Body of pancreas (tissue), 4 donors: ENCODE results near the gene IFI16. TPM values are rescaled to one million over a fixed set of nuclear protein-coding genes. Genes with fewer than 3 reads are reported as not detected.

Experiments used
- ATAC-seq: fragments of 150-250 bp; one replicate; pipeline ENCODE4 v1.9.1; 2016
- DNase-seq, 4 donors: peaks; one replicate each; pipeline ENCODE4 v3.0.0-alpha.2; 2019
- H3K27ac ChIP-seq, 4 donors: fragments of 200-600 bp; sonication (generic); 1 replicate in 3 of 4; 2 replicates in 1 of 4; pipeline versions ENCODE4 v1.5.1 to v1.6.1; 2016 to 2019; ENCODE audit warnings: mild to moderate bottlenecking in 1 of 4, mixed read lengths in 1 of 4, moderate library complexity in 1 of 4
- H3K27me3 ChIP-seq, 2 donors: fragments of 200-600 bp; sonication (generic); one replicate each; pipeline ENCODE4 v1.6.0; 2016; ENCODE audit warnings: mild to moderate bottlenecking in 1 of 2
- H3K36me3 ChIP-seq, 2 donors: fragments of 200-600 bp; sonication (generic); replicated peaks in 1 of 2; 2 replicates each; pipeline ENCODE4 v1.5.1; 2016; ENCODE audit warnings: low read depth in 2 of 2; ENCODE audit not compliant: insufficient read depth in 1 of 2
- H3K4me1 ChIP-seq: fragments of 200-600 bp; sonication (generic); one replicate; pipeline ENCODE4 v1.6.0; 2016
- H3K4me3 ChIP-seq, 2 donors: fragments of 200-600 bp; sonication (generic); 1 replicate in 1 of 2; 2 replicates in 1 of 2; pipeline ENCODE4 v1.5.1; 2016 to 2019
- H3K9me3 ChIP-seq, 3 donors: fragments of 200-600 bp; sonication (generic); 1 replicate in 2 of 3; 2 replicates in 1 of 3; pipeline ENCODE4 v1.5.1; 2016
- POLR2A ChIP-seq, 3 donors: fragments of 450-650 bp; IDR thresholded peaks; one replicate each; pipeline ENCODE4 v1.6.1; 2016; ENCODE audit warnings: antibody characterized with exemption in 3 of 3, mild to moderate bottlenecking in 2 of 3
- WGBS, 2 donors: methylation state at CpG; one replicate each; pipeline ENCODE4 v1.1.5; 2017; 5-methylcytosine and 5-hydroxymethylcytosine counted together
- intact Hi-C: fragments of 100-400 bp; cut with DNase I; formaldehyde crosslinking; loops from one replicate; pipeline ENCODE4 v1.15.1; 2023
- total RNA-seq, 2 donors: library from RNA; depleted of rRNA; stranded (reverse); fragments of >200 nt; gene quantifications; one replicate each; pipeline ENCODE4 v1.1.0, GENCODE V29; 2016
- TF ChIP-seq, protein P1 (sequence below), 7 experiments: fragments of 450-650 bp in 4 of 7; fragments of 200-600 bp in 3 of 7; sonication (generic) in 3 of 7; IDR thresholded peaks; one replicate each; pipeline ENCODE4 v1.5.1; 2016 to 2019; ENCODE audit warnings: antibody characterized with exemption in 7 of 7

Gene IFI16
- total RNA-seq, 2 donors from 2014 or later = 10.9 to 11.2 TPM

DNA sequence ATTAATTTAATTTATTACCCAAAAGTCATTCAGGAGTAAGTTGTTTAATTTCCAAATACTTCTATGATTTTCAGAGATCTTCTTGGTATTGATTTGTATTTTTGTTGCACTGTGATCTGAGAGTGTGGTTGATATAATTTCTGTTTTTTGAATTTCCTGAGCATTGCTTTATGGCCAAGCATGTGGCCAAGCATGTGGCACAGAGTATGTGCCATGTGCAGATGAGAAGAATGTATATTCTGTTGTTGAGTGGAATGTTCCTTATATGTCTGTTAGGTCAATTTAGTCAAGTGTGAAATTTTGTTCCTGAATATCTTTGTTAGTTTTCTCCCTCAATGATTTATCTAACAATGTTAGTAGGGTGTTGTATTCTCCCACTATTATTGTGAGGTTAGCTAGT is 25.3 kb upstream of the IFI16 start:
- H3K4me3 ChIP-seq = no peak overlapping the region
- DNase-seq (no peak), ATAC-seq (no peak)
- H3K36me3 ChIP-seq = no peaks in the 10 kb centered on the region
- no peak for TF ChIP-seq POLR2A (IDR thresholded peaks at IDR 0.05)
- TF ChIP-seq, protein P1, sequence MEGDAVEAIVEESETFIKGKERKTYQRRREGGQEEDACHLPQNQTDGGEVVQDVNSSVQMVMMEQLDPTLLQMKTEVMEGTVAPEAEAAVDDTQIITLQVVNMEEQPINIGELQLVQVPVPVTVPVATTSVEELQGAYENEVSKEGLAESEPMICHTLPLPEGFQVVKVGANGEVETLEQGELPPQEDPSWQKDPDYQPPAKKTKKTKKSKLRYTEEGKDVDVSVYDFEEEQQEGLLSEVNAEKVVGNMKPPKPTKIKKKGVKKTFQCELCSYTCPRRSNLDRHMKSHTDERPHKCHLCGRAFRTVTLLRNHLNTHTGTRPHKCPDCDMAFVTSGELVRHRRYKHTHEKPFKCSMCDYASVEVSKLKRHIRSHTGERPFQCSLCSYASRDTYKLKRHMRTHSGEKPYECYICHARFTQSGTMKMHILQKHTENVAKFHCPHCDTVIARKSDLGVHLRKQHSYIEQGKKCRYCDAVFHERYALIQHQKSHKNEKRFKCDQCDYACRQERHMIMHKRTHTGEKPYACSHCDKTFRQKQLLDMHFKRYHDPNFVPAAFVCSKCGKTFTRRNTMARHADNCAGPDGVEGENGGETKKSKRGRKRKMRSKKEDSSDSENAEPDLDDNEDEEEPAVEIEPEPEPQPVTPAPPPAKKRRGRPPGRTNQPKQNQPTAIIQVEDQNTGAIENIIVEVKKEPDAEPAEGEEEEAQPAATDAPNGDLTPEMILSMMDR (IDR thresholded peaks at IDR 0.05) = no peak
- intact Hi-C loops = no loop called here
- no peak overlapping the region for H3K27ac ChIP-seq
- no peaks in the 10 kb centered on the region for H3K4me1 ChIP-seq
- H3K9me3 ChIP-seq = no peaks in the 10 kb centered on the region
- no peaks in the 10 kb centered on the region for H3K27me3 ChIP-seq

DNA sequence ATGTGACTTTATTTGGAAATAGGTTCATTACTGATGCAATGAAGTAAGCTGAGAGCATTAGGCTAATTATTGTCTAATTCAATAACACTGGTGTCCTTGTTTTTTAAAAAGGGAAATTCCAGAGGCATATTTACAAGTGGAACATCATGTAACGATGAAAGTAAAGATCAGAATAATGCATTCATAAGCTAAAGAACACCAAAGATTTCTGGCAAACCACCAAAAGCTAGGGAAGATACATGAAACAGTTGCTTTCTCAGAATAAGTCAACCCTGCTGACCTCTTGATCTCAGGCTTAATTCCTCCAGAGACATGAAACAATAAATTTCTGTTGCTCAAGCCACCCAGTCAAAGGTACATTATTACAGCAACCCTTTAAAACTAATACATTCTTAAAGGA is 20.3 kb upstream of the IFI16 start:
- intact Hi-C loops = no loop called here
- Histone ChIP-seq H3K27me3 (no peaks in the 10 kb centered on the region), H3K36me3 (no peaks in the 10 kb centered on the region), H3K4me3 (no peak overlapping the region), H3K27ac (no peak overlapping the region), H3K9me3 (no peaks in the 10 kb centered on the region), H3K4me1 (no peaks in the 10 kb centered on the region)
- WGBS, 2 donors = 28 to 29% methylated on average over 1 of the region's 1 CpG
- DNase-seq (no peak), ATAC-seq (peak; percentile 35)
- TF ChIP-seq, protein P1 (IDR thresholded peaks at IDR 0.05) = no peak
- TF ChIP-seq POLR2A (IDR thresholded peaks at IDR 0.05) = no peak

DNA sequence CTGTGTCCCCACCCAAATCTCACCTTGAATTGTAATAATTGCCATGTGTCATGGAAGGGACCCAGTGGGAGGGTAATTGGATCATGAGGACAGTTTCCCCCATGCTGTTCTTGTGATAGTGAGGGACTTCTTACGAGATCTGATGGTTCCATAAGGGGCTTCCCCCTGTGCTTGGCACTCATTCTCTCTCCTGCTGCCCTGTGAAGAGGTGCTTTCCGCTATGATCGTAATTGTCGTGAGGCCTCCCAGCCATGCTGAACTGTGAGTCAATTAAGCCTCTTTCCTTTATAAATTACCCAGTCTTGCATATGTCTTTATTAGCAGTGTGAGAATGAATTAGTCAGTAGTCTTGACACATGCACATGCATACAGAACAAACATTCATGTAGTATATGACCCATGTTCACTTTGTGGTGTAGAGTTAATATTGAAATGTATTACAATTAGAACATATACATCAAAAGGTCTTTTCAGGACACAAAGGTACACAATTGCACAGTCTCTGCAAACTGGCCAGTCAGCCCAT is 16.9 kb upstream of the IFI16 start:
- H3K36me3 ChIP-seq = no peaks in the 10 kb centered on the region
- no peaks in the 10 kb centered on the region for H3K4me1 ChIP-seq
- no peaks in the 10 kb centered on the region for H3K9me3 ChIP-seq
- intact Hi-C loops = no loop called here
- H3K27ac ChIP-seq = no peak overlapping the region
- H3K27me3 ChIP-seq = no peaks in the 10 kb centered on the region
- ATAC-seq = no peak
- WGBS, 2 donors = 86 to 98% methylated on average over 4 of the region's 4 CpGs
- no peak for DNase-seq
- H3K4me3 ChIP-seq = no peak overlapping the region
- TF ChIP-seq, protein P1 (IDR thresholded peaks at IDR 0.05) = no peak
- no peak for TF ChIP-seq POLR2A (IDR thresholded peaks at IDR 0.05)

DNA sequence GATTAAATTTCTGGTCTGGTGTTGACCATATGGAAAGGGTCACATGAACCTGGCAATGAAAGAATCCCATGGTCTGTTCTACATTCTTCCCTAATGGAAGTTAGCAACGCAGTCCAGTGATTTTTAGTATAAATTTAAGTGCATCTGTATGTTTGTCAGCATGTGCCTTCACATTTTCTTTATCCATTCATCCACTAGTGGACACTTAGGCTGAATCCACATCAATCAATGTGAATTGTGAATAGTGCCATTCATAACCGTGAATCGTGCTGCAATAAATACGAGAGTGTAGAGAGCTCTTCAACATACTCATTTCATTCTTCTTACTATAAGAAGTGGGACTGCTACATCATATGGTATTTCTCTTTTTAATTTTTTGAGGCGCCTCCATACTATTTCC is 12.7 kb upstream of the IFI16 start:
- no peaks in the 10 kb centered on the region for H3K9me3 ChIP-seq
- DNase-seq = no peak
- TF ChIP-seq POLR2A (IDR thresholded peaks at IDR 0.05) = no peak
- TF ChIP-seq, protein P1 (IDR thresholded peaks at IDR 0.05) = no peak
- intact Hi-C loops = no loop called here
- 51 to 57% methylated on average over 5 of the region's 5 CpGs for WGBS, 2 donors
- no peaks in the 10 kb centered on the region for H3K4me1 ChIP-seq
- no peak overlapping the region for H3K4me3 ChIP-seq
- H3K27me3 ChIP-seq = no peaks in the 10 kb centered on the region
- ATAC-seq = no peak
- no peaks in the 10 kb centered on the region for H3K36me3 ChIP-seq
- no peak overlapping the region for H3K27ac ChIP-seq

DNA sequence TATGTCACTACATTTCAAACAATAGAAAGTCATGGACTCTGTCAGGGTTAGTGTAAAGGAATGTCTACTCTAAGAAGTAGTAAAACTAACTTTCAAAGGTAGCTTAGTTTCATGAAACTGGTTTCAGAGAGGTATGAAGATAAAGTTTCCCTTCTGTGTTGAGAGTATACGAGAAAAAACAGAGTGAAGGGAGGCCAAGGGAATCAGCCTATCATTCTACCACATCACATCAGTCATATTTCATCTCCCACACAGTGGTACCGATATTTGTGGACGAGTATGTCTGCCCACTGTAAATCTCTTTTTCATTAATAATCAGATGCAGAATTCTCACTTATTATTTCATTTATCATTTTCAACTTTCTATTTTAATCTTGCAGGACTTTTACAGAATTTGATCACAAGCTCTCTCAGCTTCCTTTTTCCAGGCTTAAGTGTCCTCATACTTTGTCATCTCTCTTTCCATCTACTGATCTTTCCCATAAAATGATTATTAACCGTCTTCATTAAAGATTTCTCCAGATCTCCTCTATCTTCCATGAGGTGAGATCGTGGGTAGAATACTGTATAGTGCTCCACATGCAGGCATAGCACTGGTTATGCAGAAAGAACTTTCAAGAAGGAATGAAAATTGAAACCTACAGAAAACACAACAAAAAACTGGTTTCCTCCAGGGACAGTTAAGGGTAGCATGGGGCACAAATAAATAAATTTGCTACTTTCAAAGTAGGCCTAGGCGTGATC is 11.5 kb upstream of the IFI16 start:
- no peak for ATAC-seq
- no peak for DNase-seq
- no peaks in the 10 kb centered on the region for H3K4me1 ChIP-seq
- H3K36me3 ChIP-seq = no peaks in the 10 kb centered on the region
- H3K27me3 ChIP-seq = no peaks in the 10 kb centered on the region
- WGBS, 2 donors = 30 to 42% methylated on average over 6 of the region's 6 CpGs
- intact Hi-C loops = no loop called here
- no peak overlapping the region for H3K27ac ChIP-seq
- no peaks in the 10 kb centered on the region for H3K9me3 ChIP-seq
- no peak overlapping the region for H3K4me3 ChIP-seq
- TF ChIP-seq POLR2A (IDR thresholded peaks at IDR 0.05) = no peak
- TF ChIP-seq, protein P1 (IDR thresholded peaks at IDR 0.05) = no peak
